ENCODE results near the gene NKD1.

GRCh38 chr16:50694206-50694605, 146.0 kb downstream of the NKD1 start:
- TF ChIP-seq EZH2 (IDR thresholded peaks at IDR 0.05; ENCODE audit: insufficient read depth, poor library complexity, severe bottlenecking) (no peak), EZH2phosphoT487 (IDR thresholded peaks at IDR 0.05; ENCODE audit: insufficient read depth, low read depth) (no peak)

Measured in GM23248 (cell line).